SK-N-SH treated with all-trans-retinoic acid at 6 μM for 48 hours (cell line): ENCODE data around the gene IGFBP7.

Source experiments
- ISL1 ChIP-seq: fragments of 250-450 bp; sonication (Bioruptor Pico); IDR thresholded peaks from 2 replicates; pipeline ENCODE4 v2.1.2; 2022; ENCODE audit warnings: mild to moderate bottlenecking, moderate library complexity
- PATZ1 ChIP-seq: fragments of 250-450 bp; sonication (Bioruptor Pico); IDR thresholded peaks from 2 replicates; pipeline ENCODE4 v1.8.0; 2020; ENCODE audit warnings: mild to moderate bottlenecking, moderate library complexity, borderline replicate concordance
- TOX ChIP-seq: fragments of 250-450 bp; sonication (Bioruptor Pico); IDR thresholded peaks from 2 replicates; pipeline ENCODE4 v1.8.0; 2021; ENCODE audit warnings: mild to moderate bottlenecking, moderate library complexity, borderline replicate concordance

GRCh38 chr4:57097711-57098110 is 12.5 kb downstream of the IGFBP7 start:
- no peak for TF ChIP-seq PATZ1
- no peak for TF ChIP-seq ISL1 (CRISPR knock-in tag)
- no peak for TF ChIP-seq TOX
